Measurements from ENCODE around the gene RUSF1.

GRCh38 chr16:31505483-31505882, 2.7 kb downstream of the RUSF1 start:
- no peak for TF ChIP-seq CTCF (IDR thresholded peaks at IDR 0.05)
- TF ChIP-seq POLR2A (IDR thresholded peaks at IDR 0.05), result no peak
- no peak for TF ChIP-seq EP300 (IDR thresholded peaks at IDR 0.05)
